ENCODE results near the gene CCDC50. TPM values are rescaled to one million over a fixed set of nuclear protein-coding genes. Genes with fewer than 3 reads are reported as not detected.

CCDC50 gene
- total and polyA plus RNA-seq, 7 donors = 20.8 to 128 (median 103) TPM

DNA sequence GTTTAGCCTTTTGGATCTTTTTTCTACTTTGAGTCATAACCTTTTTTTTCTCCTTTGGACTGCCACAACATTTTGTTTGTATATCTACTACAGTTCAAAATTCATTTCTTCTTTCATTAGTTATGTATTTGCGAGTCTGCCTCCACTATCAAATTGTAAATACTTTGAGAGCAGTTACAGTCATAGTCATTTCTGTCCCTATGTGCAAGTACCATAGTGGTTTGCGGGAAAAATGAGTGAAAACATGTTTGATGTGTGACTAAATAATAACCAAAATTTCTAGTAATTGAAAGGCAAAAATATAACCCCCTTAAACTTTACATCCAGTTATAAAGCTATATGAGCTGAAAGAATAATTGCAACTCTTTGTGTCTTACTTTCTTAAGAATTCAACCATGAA is 45.8 kb upstream of the CCDC50 start:
- no peaks in the 10 kb centered on the region for H3K4me1 ChIP-seq
- no peaks in the 10 kb centered on the region for H3K9me3 ChIP-seq
- no peak for TF ChIP-seq EP300 (IDR thresholded peaks at IDR 0.05)
- no peak for TF ChIP-seq POLR2A (IDR thresholded peaks at IDR 0.05)
- no peak for TF ChIP-seq POLR2AphosphoS5 (IDR thresholded peaks at IDR 0.05)
- no peak for TF ChIP-seq CTCF (IDR thresholded peaks at IDR 0.05)
- 86 to 88% methylated on average over 2 of the region's 2 CpGs for whole genome bisulfite sequencing, 2 donors
- H3K36me3 ChIP-seq = no peaks in the 10 kb centered on the region
- H3K27me3 ChIP-seq = no peaks in the 10 kb centered on the region
- H3K27ac ChIP-seq = no peak overlapping the region
- DNase-seq = no peak
- H3K4me3 ChIP-seq = no peak overlapping the region
- intact Hi-C loops (cut with DNase I) = no loop called here

DNA sequence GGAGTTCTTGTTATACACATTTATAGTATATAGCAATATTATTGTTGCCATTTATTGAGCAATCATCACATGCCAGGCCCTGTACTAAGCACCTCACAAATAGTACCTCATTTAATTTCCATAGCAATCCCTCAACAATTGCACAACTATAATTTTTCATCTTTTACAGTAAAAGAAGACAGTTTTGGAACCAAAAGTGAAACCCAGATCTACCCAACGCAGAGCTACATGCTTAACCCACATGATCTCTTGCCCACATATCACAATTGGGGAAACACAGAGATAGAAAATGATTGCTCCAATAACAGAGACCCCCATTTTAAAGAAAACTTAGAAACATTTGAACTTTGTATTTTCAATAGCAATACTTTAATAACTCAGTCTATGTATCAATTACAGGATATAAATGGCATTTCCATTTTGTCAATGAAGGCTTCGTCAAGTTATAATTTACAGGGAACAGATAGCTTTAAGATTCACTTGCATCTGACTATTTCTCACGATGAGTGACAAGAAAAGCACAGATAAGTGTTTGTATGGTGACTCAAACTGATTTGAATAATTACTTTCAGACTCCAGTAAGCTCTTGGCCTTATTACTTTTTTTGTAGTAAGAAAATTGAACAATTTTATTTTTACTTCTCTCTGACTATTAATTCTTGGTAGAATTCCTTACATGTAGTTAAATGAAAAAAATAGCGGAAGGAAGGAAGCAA is 38.7 kb upstream of the CCDC50 start:
- intact Hi-C loops (cut with DNase I) = no loop called here
- H3K27ac ChIP-seq = no peak overlapping the region
- no peaks in the 10 kb centered on the region for H3K36me3 ChIP-seq
- H3K4me3 ChIP-seq = peak overlapping the region in 1 of 4 donors; percentile 0
- no peaks in the 10 kb centered on the region for H3K4me1 ChIP-seq
- 69 to 82% methylated on average over 4 of the region's 4 CpGs for WGBS, 2 donors
- H3K27me3 ChIP-seq = no peaks in the 10 kb centered on the region
- TF ChIP-seq POLR2AphosphoS5 (IDR thresholded peaks at IDR 0.05) (no peak), CTCF (IDR thresholded peaks at IDR 0.05) (no peak), EP300 (IDR thresholded peaks at IDR 0.05) (no peak), POLR2A (IDR thresholded peaks at IDR 0.05) (no peak)
- H3K9me3 ChIP-seq = no peaks in the 10 kb centered on the region
- DNase-seq = no peak

- Histone ChIP-seq H3K36me3 (no peaks in the 10 kb centered on the region), H3K4me1 (no peaks in the 10 kb centered on the region), H3K9me3 (no peaks in the 10 kb centered on the region), H3K27ac (no peak overlapping the region), H3K27me3 (no peaks in the 10 kb centered on the region), H3K4me3 (no peak overlapping the region)
- TF ChIP-seq EP300 (IDR thresholded peaks at IDR 0.05) (no peak), CTCF (IDR thresholded peaks at IDR 0.05) (no peak), POLR2A (IDR thresholded peaks at IDR 0.05) (no peak), POLR2AphosphoS5 (IDR thresholded peaks at IDR 0.05) (no peak)
- WGBS, 2 donors = 68 to 79% methylated on average over 5 of the region's 5 CpGs
- DNase-seq = no peak
- intact Hi-C loops (cut with DNase I) = no loop called here
Measured at GRCh38 chr3:191292243-191293015, 36.8 kb upstream of the CCDC50 start.

- H3K9me3 ChIP-seq = no peaks in the 10 kb centered on the region
- H3K36me3 ChIP-seq = no peaks in the 10 kb centered on the region
- no peaks in the 10 kb centered on the region for H3K27me3 ChIP-seq
- WGBS, 2 donors = 94 to 97% methylated on average over 1 of the region's 1 CpG
- DNase-seq = no peak
- TF ChIP-seq POLR2AphosphoS5 (IDR thresholded peaks at IDR 0.05) (no peak), CTCF (IDR thresholded peaks at IDR 0.05) (no peak), POLR2A (IDR thresholded peaks at IDR 0.05) (no peak), EP300 (IDR thresholded peaks at IDR 0.05) (no peak)
- intact Hi-C loops (cut with DNase I) = no loop called here
- H3K27ac ChIP-seq = no peak overlapping the region
- no peaks in the 10 kb centered on the region for H3K4me1 ChIP-seq
- H3K4me3 ChIP-seq = no peak overlapping the region
Measured at GRCh38 chr3:191294291-191294690, 34.9 kb upstream of the CCDC50 start.
